LNCaP clone FGC (cell line): Measurements from ENCODE around the gene GALNT18.

Experiments
- DNase-seq: peaks from one replicate; pipeline ENCODE4 v3.0.0-alpha.2; 2011; ENCODE audit warnings: low read depth
- H3K4me3 ChIP-seq: 2 replicates; pipeline ENCODE4 v1.5.1; 2011; ENCODE audit warnings: mild to moderate bottlenecking, low read depth, low read length, control low read depth
- TF ChIP-seq, protein P1 (sequence below): IDR thresholded peaks from 2 replicates; pipeline ENCODE4 v1.5.1; 2012; ENCODE audit warnings: mild to moderate bottlenecking; ENCODE audit not compliant: control insufficient read depth, insufficient read depth; ENCODE audit errors: extremely low read depth

The GALNT18 gene

DNA sequence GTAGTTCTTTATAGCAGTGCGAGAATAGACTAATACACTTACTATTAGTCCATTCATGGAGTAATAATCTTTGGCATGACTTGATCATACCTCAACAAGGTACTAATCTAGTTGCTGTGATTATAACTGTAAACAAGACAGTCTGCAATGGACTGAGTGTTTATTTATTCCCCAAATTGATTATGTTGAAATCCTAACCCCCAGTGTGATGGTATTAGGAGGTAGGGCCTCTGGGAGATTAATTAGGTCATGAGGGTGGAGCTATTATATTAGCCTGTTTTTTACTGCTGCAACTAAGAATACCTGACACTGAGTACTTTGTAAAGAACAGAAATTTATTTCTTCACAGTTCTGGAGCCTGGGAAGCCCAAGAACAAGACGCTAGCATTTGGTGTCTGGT is 237.8 kb downstream of the GALNT18 start:
- TF ChIP-seq, protein P1, sequence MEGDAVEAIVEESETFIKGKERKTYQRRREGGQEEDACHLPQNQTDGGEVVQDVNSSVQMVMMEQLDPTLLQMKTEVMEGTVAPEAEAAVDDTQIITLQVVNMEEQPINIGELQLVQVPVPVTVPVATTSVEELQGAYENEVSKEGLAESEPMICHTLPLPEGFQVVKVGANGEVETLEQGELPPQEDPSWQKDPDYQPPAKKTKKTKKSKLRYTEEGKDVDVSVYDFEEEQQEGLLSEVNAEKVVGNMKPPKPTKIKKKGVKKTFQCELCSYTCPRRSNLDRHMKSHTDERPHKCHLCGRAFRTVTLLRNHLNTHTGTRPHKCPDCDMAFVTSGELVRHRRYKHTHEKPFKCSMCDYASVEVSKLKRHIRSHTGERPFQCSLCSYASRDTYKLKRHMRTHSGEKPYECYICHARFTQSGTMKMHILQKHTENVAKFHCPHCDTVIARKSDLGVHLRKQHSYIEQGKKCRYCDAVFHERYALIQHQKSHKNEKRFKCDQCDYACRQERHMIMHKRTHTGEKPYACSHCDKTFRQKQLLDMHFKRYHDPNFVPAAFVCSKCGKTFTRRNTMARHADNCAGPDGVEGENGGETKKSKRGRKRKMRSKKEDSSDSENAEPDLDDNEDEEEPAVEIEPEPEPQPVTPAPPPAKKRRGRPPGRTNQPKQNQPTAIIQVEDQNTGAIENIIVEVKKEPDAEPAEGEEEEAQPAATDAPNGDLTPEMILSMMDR, result no peak
- H3K4me3 ChIP-seq, result no peak overlapping the region
- no peak for DNase-seq

- TF ChIP-seq, protein P1, result no peak
- DNase-seq, result no peak
- H3K4me3 ChIP-seq, result no peak overlapping the region
Observed at GRCh38 chr11:11382858-11383532, 238.8 kb downstream of the GALNT18 start.

DNA sequence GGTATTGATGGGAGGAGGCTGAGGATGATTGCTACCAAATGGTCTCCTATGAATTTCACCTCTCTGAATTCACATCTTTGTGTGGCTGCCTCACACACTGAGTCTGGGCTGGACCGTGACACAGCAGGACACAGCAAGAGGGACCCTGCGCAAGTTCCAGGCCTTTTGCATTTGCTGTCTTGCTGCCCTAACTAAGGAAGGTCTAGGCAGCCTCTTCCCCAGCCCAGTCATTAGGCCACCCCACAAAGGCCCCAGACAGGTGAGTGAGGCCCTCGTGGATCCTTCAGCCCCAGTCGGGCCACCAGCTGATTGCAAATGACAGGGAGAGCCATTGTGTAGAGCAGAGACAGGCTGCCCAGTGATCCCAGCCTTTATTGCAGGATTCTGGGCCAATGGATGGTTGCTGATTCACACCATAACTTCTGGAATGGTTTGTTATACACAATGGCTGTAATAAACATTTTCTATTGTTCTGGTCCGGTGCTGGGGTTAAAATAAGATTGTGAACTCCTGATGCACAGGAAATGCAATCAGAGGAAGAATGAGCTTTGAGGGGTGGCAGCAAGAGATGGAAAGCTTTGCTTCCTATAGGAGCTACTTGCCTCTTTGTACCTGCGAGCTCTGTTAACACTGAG is 240.2 kb downstream of the GALNT18 start:
- no peak for DNase-seq
- TF ChIP-seq, protein P1, result no peak
- no peak overlapping the region for H3K4me3 ChIP-seq

DNA sequence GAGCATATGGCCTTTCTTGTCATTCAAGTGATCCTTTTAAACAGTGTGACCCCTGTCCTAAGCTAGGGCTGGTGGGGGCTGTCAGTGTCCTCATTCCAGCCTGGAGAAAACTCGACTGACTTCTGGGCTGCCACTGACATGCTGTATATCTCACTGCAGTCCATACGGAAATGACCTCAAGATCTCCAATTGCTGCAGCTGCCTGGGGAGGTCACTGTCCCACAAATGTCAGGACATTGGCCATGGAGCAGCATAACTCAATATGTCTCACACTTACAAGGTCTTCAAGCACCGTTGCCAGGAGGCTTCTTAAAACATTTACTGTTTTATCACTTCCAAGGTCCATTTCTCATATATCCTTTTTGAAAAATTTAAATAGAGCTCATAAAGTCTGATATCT is 240.9 kb downstream of the GALNT18 start:
- no peak for DNase-seq
- TF ChIP-seq, protein P1, result no peak
- H3K4me3 ChIP-seq, result no peak overlapping the region

- TF ChIP-seq, protein P1, result no peak
- H3K4me3 ChIP-seq, result no peak overlapping the region
- no peak for DNase-seq
Observed at GRCh38 chr11:11380340-11380739, 241.5 kb downstream of the GALNT18 start.

GRCh38 chr11:11379661-11380060 is 242.1 kb downstream of the GALNT18 start:
- TF ChIP-seq, protein P1, result no peak
- no peak for DNase-seq
- H3K4me3 ChIP-seq, result no peak overlapping the region
